ENCODE results near the gene TMEM134. TPM values are rescaled to one million over a fixed set of nuclear protein-coding genes. Genes with fewer than 3 reads are reported as not detected.

Gene TMEM134
- total and polyA plus RNA-seq, 10 of the 15 experiments (the other 5 are each of a cell fraction or from before 2014, with no cell fraction given): 1.6 to 93.8 (median 27.8) TPM

GRCh38 chr11:67428052-67429001 is 40.7 kb downstream of the TMEM134 start, which contains the start of gene RPS6KB2 (continued):
- TF ChIP-seq PBX3 (IDR thresholded peaks at IDR 0.05; ENCODE audit: insufficient replicate concordance, low read depth, low read length) (peak; percentile 89), ZNF384 (IDR thresholded peaks at IDR 0.05; ENCODE audit: borderline replicate concordance, low read depth, low read length) (no peak), RAD21 (IDR thresholded peaks at IDR 0.05; ENCODE audit: insufficient read depth, low read depth, low read length) (no peak), NFYB (IDR thresholded peaks at IDR 0.05; ENCODE audit: insufficient read depth, low read depth, low read length) (no peak), EED (IDR thresholded peaks at IDR 0.05; ENCODE audit: low read depth) (no peak), WRNIP1 (IDR thresholded peaks at IDR 0.05; ENCODE audit: borderline replicate concordance, low read depth, low read length) (no peak), ZBTB33 (IDR thresholded peaks at IDR 0.05) (0 out of 2 replicates have a peak, but pooled peaks have one; percentile 18), ETV6 (conservative IDR thresholded peaks at IDR 0.05 in 1 of 2, IDR thresholded peaks at IDR 0.05 in 1 of 2; ENCODE audit: borderline replicate concordance in 1 of 2, low read depth in 1 of 2) (0 out of 4 replicates have a peak, but pooled peaks of 1 of the 2 experiments have one; percentile 22), ZBED1 (IDR thresholded peaks at IDR 0.05; ENCODE audit: borderline replicate concordance) (no peak)

All from GM12878 (cell line).